ENCODE measurements around the gene WNT2B. TPM values are rescaled to one million over a fixed set of nuclear protein-coding genes. Genes with fewer than 3 reads are reported as not detected.

WNT2B gene
- total RNA-seq, 1 donor from 2014 or later, result 18.5 TPM

GRCh38 chr1:112548547-112548946, 39.8 kb downstream of the WNT2B start:
- Histone ChIP-seq H3K4me2 (ENCODE audit: low read length) (no peak overlapping the region), H3K36me3 (ENCODE audit: insufficient read depth, low read length) (peaks cover 7% of the 10 kb centered on the region), H3K9ac (ENCODE audit: low read length) (no peak overlapping the region), H3K79me2 (ENCODE audit: insufficient read depth, low read length) (no peaks in the 10 kb centered on the region), H3K4me1 (ENCODE audit: insufficient read depth, low read length) (peaks cover 26% of the 10 kb centered on the region), H3K9me3 (ENCODE audit: insufficient read depth, low read depth, low read length) (no peaks in the 10 kb centered on the region), H2AFZ (ENCODE audit: low read depth, low read length) (no peak overlapping the region), H3K4me3 (ENCODE audit: insufficient read depth, low read depth, low read length) (no peak overlapping the region), H4K20me1 (ENCODE audit: insufficient read depth, low read length) (no peaks in the 10 kb centered on the region), H3K27ac (ENCODE audit: low read depth, low read length) (no peak overlapping the region), H3K27me3 (ENCODE audit: insufficient read depth, low read length) (no peaks in the 10 kb centered on the region)
- TF ChIP-seq CTCF (IDR thresholded peaks at IDR 0.05; ENCODE audit: insufficient read depth, low read depth, low read length) (no peak), EZH2 (IDR thresholded peaks at IDR 0.05; ENCODE audit: insufficient read depth, low read length) (no peak)
- Mint-ChIP-seq H3K36me3 (ENCODE audit: low read depth, unreplicated experiment) (peaks cover 5% of the 10 kb centered on the region), H3K27me3 (ENCODE audit: low read depth, unreplicated experiment) (no peaks in the 10 kb centered on the region), H3K9me3 (ENCODE audit: unreplicated experiment) (no peaks in the 10 kb centered on the region), H3K27ac (ENCODE audit: unreplicated experiment) (no peak overlapping the region), H3K4me3 (ENCODE audit: unreplicated experiment) (no peak overlapping the region), H3K4me1 (ENCODE audit: low read depth, unreplicated experiment) (peaks cover 18% of the 10 kb centered on the region)
- DNase-seq (ENCODE audit: low read depth), result no peak
- FAIRE-seq, result no peak

- no peaks in the 10 kb centered on the region for H3K27me3 ChIP-seq (ENCODE audit: insufficient read depth, low read length)
- FAIRE-seq (no peak), DNase-seq (ENCODE audit: low read depth) (no peak)
- TF ChIP-seq CTCF (IDR thresholded peaks at IDR 0.05; ENCODE audit: insufficient read depth, low read depth, low read length) (no peak), EZH2 (IDR thresholded peaks at IDR 0.05; ENCODE audit: insufficient read depth, low read length) (no peak)
- no peak overlapping the region for H3K4me3 ChIP-seq (ENCODE audit: insufficient read depth, low read depth, low read length)
- Mint-ChIP-seq H3K27me3 (ENCODE audit: low read depth, unreplicated experiment) (no peaks in the 10 kb centered on the region), H3K36me3 (ENCODE audit: low read depth, unreplicated experiment) (peaks cover 5% of the 10 kb centered on the region), H3K27ac (ENCODE audit: unreplicated experiment) (no peak overlapping the region), H3K4me3 (ENCODE audit: unreplicated experiment) (no peak overlapping the region), H3K4me1 (ENCODE audit: low read depth, unreplicated experiment) (peaks cover 15% of the 10 kb centered on the region), H3K9me3 (ENCODE audit: unreplicated experiment) (no peaks in the 10 kb centered on the region)
- H3K79me2 ChIP-seq (ENCODE audit: insufficient read depth, low read length), result no peaks in the 10 kb centered on the region
- no peak overlapping the region for H3K9ac ChIP-seq (ENCODE audit: low read length)
- H3K36me3 ChIP-seq (ENCODE audit: insufficient read depth, low read length), result peaks cover 7% of the 10 kb centered on the region
- H4K20me1 ChIP-seq (ENCODE audit: insufficient read depth, low read length), result no peaks in the 10 kb centered on the region
- no peak overlapping the region for H3K27ac ChIP-seq (ENCODE audit: low read depth, low read length)
- H3K4me2 ChIP-seq (ENCODE audit: low read length), result no peak overlapping the region
- no peak overlapping the region for H2AFZ ChIP-seq (ENCODE audit: low read depth, low read length)
- peaks cover 19% of the 10 kb centered on the region for H3K4me1 ChIP-seq (ENCODE audit: insufficient read depth, low read length)
- H3K9me3 ChIP-seq (ENCODE audit: insufficient read depth, low read depth, low read length), result no peaks in the 10 kb centered on the region
Measured at GRCh38 chr1:112549590-112549989, 40.8 kb downstream of the WNT2B start.

- no peaks in the 10 kb centered on the region for H3K4me1 ChIP-seq (ENCODE audit: insufficient read depth, low read length)
- no peak overlapping the region for H3K4me3 Mint-ChIP-seq (ENCODE audit: unreplicated experiment)
- H3K4me1 Mint-ChIP-seq (ENCODE audit: low read depth, unreplicated experiment), result peaks cover 5% of the 10 kb centered on the region
- H3K36me3 ChIP-seq (ENCODE audit: insufficient read depth, low read length), result peaks cover 5% of the 10 kb centered on the region
- H3K27me3 Mint-ChIP-seq (ENCODE audit: low read depth, unreplicated experiment), result no peaks in the 10 kb centered on the region
- H3K79me2 ChIP-seq (ENCODE audit: insufficient read depth, low read length), result no peaks in the 10 kb centered on the region
- H3K9me3 ChIP-seq (ENCODE audit: insufficient read depth, low read depth, low read length), result no peaks in the 10 kb centered on the region
- no peak overlapping the region for H3K9ac ChIP-seq (ENCODE audit: low read length)
- no peaks in the 10 kb centered on the region for H4K20me1 ChIP-seq (ENCODE audit: insufficient read depth, low read length)
- H3K27ac ChIP-seq (ENCODE audit: low read depth, low read length), result no peak overlapping the region
- H3K9me3 Mint-ChIP-seq (ENCODE audit: unreplicated experiment), result no peaks in the 10 kb centered on the region
- H2AFZ ChIP-seq (ENCODE audit: low read depth, low read length), result no peak overlapping the region
- no peak for DNase-seq (ENCODE audit: low read depth)
- H3K27me3 ChIP-seq (ENCODE audit: insufficient read depth, low read length), result no peaks in the 10 kb centered on the region
- H3K27ac Mint-ChIP-seq (ENCODE audit: unreplicated experiment), result no peak overlapping the region
- H3K4me2 ChIP-seq (ENCODE audit: low read length), result no peak overlapping the region
- peaks cover 2% of the 10 kb centered on the region for H3K36me3 Mint-ChIP-seq (ENCODE audit: low read depth, unreplicated experiment)
- no peak overlapping the region for H3K4me3 ChIP-seq (ENCODE audit: insufficient read depth, low read depth, low read length)
- TF ChIP-seq EZH2 (IDR thresholded peaks at IDR 0.05; ENCODE audit: insufficient read depth, low read length) (no peak), CTCF (IDR thresholded peaks at IDR 0.05; ENCODE audit: insufficient read depth, low read depth, low read length) (no peak)
- FAIRE-seq, result no peak
Measured at GRCh38 chr1:112554411-112554810, 45.6 kb downstream of the WNT2B start.

Data from astrocyte (in vitro differentiated cells and primary cell).